NCI-H2081 (cell line): Measurements from ENCODE around the gene SLC23A2.
"Not testable (repeated sequence)": the region's sequence is repeated elsewhere in the genome, so short reads cannot be mapped to it uniquely, and the experiment has no call there.

ENCODE experiments used
- DNase-seq, 2 experiments: peaks; one replicate each; lab custom pipeline; 2025; lab: John Stamatoyannopoulos, UW

The SLC23A2 gene

DNA sequence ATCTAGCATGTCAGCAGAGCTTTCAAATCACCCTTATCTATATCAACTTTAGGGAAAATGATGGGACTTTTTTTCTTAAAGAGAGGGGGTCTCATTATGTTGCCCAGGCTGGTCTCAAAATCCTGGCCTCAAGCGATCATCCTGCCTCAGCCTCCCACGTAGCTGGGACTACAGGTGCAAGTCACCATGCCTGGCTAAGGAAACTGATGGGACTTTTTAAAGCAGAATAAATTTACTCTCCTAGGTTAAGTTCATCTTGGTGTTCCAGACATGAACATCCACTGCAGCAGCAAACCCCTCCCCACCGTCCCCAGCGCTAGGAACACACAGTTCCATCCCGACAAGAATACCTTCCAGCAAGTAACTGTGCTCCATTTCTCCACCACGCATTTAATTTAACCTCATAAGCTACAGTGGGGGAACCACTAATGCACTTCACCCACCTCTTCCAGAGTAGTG, 64.9 kb downstream of the SLC23A2 start:
- no peak for DNase-seq

DNA sequence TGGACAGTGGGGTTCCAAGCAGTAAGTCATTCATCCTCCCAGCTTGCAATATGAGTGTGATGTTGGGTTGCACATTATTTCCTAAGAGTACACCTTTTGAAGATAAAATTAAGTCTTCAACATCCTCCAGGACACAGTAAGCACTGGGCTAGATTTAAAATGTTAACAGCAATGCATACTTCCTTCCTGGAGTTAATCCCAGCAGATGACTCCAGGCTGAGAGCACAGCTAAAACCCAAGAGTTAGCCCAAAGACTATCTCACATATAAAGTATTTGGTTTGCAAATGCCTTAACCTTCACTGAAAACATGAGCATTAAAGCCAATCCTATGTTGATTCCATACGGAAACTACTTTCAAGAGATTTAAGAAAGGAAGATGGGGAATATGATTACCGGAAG, 69.2 kb downstream of the SLC23A2 start:
- no peak for DNase-seq

DNA sequence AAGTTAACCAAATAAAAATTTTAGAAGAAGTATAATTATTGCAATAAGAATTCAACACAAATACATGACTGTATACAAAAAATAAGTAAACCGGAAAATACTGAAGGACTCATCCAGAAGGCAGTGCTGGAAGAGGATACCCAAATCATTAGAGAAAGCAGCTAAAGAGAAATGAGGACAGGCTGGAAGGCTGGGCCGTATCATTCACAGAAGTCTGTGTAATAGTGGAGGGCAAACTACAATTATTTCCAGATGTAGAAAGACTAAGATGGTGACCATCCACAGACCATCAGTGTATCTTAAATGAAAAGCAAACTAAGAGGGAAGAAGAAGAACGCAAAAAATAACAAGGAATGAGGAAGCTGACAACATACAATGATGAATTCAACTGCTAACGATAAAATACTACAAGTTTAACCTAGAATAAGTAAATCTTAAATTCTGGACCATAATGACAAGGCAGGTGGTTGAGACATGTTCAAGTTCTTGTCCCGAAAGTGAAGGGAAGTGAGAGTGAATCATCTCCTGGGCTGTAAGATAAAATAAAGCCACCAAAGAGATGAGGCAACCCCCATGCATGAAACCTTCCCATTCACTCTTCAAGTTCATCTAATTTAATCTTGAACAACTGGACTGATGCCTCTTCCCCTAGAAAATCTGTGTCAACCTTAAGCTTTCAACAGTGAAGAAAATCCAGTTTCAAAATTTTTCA, 71.5 kb downstream of the SLC23A2 start:
- no peak for DNase-seq

DNA sequence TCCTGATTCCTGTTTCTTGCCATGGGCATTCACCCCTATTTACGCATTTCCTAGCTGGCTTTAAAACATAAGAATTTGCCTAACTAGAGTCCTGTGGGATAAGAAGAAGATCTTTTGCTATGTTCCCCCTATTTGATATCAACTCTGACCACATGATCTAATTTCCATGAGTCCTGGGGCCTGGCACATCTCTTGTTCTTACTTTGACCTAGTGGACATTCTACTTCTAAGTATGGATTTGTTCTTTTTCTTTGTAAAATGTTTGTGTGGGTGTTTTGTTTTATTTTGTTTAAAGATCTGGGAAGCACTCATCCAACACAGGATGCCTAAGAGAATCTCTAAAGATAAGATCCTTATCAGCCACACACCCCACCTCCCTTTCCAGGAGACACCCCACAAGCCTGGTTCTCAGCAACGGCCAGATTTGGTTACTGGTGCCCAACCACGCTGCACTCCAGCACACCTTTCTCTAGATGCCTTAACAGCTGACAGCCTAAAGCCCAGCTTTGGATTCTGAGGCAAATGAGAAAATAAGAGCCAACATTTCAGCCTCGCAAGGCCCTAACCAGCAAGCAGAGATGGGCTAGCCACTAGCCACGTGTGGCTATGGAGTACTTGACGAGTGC, 74.7 kb downstream of the SLC23A2 start:
- no peak for DNase-seq

DNA sequence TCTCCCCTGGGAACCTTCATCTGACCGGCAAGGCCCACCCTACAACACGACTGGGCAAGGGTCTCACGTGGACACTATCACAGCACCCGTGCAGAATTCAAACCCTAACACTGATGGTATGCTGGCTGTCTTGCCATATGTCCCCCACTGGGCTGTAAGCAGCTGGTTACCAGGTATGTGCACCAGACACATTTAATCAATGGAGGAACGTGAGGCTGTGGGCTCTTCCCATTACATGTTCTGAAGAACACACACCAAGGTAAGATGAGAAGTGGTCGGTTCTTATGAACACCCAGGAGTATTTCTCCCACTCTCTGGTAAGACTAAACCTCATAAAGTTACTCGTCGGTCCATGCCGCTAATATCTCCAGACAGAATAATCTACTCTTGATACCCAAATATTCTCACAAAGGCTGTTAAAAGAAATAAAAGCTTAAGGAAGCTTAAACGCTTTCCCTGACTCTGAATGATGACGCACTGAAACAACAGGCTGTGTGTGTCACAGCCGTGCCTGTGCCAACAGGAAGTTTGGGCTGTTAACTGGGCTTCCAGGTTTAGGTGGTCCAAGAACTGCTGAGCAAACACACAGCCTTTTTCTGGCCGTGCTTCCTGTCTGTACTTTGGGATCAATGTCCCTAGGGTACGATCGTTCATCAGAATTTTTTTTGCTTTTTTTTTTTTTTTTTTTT, 75.3 kb downstream of the SLC23A2 start:
- DNase-seq = peak in 1 of 2 experiments; percentile 62

DNA sequence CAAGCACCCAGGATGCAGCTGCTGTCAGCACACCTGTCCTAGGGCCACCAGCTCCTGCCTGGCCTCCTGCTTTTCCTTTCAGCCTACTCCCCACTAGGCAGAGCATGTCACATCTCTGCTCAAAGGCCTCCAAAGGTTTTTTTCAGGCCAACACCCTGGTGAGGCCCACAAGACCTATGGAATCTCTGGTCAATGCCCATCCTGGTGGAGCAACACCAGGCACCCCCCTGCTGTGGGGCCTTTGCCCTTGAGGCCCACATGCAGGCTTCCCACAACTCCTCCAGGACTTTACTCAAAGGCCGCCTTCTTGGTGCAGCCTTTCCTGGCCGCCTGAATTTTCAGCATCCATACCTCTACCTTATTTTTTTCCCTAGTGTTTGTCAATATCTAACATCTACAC, 76.9 kb downstream of the SLC23A2 start:
- no peak for DNase-seq

DNA sequence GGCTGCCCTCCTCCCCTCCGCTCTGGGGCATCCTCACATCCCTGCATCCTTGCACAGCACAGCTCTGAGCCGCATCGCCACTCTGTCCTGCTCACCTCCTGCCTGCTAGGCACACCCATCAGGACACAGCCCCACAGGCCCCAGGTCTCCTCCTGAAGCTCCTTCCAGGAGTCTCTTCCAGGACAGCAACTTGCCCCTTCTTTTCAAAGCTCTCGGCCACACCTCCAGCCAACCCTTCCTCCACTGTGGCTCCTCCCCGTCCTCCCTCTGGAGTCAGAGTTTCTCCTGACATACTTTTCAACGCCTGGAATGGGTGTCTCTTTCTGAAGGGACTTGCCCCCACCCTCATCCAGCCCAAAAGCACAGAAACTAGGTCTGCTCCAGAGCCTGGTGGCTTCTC, 77.3 kb downstream of the SLC23A2 start:
- no peak for DNase-seq

DNA sequence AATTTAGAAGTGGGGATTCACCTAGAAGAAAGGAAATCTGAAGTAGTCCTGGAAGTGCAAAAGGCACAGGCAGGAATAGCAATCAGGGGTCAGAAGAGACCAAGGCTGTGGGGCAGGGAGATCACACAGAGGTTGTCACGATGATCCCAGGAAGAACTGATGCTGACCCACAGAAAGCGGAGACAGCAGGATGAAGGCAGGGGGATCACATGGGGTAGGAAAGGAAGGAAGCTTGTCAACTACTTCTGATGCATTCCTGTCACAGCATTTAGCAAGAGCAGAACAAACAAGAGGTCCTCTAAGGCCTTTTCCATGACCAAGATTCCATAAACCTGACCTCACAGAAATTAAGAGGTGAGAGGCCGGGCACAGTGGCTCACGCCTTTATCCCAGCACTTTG, 79.1 kb downstream of the SLC23A2 start:
- no peak for DNase-seq

DNA sequence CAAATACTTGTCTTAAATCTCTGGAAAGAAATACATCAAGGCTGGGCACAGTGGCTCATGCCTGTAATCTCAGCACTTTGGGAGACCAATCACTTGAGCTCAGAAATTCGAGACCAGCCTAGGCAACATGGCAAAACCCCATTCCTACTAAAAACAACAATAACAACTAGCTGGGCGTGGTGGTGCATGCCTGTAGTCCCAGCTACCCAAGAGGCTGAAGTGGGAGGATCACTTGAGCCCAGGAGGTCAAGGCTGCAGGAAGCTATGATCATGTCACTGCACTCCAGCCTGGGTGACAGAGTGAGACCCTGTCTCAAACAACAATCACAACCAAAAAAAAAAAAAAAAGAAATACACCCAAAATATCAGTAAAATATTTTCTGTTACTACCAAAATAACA, 80.0 kb downstream of the SLC23A2 start:
- not testable (repeated sequence) for DNase-seq

DNA sequence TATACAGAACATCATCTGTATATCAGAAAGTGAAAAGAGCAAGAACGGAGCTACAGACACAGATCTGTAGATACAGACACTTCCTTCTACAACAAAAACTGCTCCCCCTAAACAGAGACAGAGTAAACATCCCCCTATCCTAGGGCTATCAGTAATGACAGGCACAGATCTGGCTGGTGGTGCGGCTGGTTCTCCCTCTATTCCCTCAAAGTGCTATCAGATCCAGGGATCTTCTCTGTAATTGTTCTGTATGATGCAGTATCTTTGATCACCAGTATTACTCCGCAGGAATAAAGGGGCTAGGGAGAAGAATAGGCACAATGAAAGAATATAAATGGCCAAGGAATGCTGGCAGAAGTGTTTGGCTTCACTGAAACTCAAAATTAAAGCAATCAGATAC, 80.7 kb downstream of the SLC23A2 start:
- no peak for DNase-seq

DNA sequence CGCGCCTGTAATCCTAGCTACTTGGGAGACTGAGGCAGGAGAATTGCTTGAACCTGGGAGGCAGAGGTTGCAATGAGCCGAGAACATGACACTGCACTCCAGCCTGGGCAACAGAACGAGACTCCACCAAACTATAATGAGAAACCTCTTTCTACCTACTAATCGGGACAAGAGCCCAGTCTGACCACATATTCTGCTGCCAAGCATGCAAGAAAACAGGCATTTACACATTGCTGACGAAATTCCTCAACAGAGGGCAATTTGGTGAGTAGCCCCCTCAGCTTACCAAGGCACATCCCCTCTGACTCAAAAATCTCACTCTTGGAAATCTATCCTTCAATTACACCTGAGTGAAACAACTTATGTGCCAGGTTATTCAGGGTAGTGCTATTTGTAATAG, 81.2 kb downstream of the SLC23A2 start:
- no peak for DNase-seq

DNA sequence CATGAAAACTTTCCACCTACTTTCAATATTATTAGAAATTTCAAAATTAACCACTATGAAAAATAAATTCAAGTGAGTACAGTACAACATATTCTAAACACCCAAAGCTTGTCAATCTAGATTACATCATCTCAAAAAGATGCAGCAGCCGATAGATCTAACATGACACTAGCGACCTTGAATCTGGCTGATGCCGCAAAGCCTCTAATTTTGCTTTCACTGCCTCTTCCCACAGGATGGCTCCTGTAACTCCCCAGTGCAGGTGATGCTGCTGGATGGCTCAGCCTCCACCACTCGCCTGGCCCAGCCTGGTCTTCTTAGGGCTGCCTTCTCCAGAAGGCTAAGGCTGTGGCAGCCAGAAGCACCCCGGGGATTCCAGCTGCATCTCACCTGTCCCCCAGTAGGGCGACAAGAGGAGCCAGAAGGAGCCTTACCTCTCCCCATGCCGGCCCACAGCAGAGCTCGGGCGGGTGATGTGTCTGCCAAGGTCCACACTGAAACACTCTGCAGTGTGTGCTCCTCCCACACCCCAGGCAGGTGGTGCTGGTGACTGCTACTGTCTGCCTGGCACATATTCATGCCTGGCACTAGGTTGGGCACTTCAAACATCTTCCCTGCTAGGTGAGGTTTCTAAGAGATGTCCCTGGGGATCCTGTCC, 82.1 kb downstream of the SLC23A2 start:
- DNase-seq = peak; percentile 6 to 32

DNA sequence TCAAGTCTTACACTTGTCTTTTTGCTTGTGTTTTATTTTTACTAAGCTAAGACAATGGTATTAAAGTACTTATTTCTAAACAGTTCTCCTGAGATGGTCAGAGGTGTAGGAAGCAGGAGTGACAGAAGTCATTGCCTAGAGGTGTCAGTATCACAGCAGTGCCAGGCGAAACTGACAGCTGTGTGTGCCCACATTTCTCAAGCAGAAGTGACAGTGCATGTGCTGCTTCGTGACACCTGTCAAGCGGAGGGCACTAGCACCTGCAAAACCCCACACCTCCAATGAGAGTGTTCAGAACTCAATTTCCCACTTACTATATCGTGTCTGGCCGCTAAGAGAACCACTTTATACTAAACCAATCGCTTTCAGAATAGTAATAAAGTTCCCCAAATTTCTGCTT, 82.8 kb downstream of the SLC23A2 start:
- DNase-seq = no peak

DNA sequence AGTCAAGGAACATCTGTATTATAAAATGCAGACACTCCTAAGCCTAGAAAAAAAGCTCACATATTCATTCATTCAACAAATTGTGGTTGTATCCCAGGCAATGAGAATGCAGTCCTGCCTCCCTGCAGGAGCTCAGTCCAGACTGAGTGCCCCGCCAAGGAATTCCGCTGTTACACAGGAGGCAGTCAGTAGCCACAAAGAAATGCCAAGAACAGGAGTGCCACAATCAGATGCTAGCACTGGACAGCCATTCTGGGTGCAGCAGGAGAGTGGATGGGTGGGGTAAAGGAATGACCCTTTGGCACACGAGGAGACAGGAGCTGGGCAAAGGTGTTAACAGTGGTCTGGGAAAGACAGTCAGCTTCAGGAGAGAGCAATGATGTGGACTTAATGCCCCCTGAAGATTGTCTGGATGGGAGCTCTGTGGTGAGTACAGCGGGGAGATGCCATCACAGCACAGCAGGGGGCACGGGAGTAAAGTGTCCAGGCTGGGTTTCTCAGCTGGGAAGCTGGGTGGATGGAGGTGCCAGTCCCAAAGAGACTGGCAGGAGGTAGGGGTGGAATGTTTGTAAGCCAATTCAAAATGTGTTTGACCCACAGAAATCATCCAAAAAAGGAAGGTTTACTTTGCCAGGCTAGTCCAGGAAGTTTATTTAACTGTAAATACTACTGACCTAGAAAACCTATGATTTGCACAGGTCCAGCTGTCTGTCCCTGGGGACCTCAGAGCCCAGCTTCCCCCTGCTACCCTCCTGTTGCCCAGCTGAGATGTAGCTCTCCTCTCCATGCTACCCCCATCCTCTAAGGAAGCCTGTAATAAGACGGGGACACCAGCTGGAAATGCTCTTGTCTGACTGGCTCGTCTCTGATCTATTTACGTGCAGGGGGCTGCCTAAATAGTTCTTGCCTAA, 84.1 kb downstream of the SLC23A2 start:
- no peak for DNase-seq

DNA sequence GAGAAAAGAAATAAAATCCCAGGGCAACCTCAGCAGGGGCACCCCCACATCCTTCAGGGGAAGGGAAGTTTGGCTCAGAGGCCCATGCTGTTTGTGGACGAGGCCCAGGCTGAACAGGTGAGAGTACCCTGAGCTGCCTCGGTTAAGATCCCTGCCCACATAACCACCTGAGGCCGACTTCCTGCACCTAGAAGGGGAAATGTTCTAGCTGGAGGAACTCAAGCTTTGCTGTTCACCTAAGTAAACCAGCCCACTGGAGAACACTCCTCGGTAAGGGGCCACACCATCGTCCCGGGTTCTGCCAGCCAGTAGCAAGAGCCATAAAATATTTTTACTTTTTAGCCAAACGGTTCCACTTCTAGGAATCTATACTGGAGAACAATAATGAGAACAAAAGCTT, 88.2 kb downstream of the SLC23A2 start:
- no peak for DNase-seq

DNA sequence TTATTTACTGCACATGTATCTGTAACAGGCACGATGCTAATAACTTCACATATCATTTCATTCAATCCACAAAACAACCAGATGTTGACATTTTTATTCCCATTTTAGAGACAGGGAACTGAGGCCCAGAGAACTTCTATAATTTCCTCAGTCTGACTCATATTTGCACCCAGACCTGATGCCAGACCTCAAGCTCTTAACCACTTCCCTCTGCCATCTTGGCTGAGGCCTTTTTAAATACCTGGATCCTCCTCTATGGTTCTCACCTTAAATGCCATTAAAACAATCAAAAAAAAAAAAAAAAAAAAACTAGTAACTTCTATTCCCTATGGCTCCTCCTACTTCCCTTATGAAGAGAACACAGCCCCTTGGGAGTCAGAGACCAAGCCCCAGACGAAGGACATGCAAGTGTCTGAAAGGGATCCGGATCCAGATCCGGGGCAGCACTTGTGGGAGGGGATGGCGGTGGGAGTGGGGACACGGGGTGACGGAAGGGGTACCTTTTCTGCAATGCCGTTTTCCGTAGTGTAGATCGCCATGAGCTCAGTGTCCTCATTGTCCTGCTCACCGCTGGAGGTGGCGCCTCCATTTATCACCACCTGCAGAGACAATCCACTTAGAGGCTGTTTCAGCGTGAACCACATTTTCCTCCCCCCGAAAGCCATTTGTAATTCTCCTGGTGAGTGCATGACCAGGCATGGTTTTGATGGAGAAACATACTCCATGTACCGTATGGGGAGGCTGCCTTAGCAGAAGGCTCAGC, 88.7 kb downstream of the SLC23A2 start:
- DNase-seq = no peak

DNA sequence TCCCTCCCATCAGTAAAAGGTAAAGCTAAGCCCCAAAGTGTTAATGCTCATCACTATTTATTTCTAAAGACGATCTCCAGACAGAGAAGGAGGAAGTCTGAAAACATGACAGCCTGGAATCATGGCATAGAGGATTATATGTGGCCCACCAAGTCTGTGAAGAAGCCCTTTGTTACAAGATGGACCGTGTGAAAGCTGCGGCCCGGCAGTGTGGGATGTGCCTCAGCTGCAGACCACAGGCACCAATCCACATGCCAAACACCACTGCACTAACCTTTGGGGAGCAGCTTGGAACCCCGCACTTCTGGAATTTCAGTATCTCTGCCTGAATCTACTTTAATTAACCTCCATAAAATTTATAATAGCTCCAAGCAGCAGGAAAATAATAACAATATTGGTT, 90.4 kb downstream of the SLC23A2 start:
- no peak for DNase-seq

DNA sequence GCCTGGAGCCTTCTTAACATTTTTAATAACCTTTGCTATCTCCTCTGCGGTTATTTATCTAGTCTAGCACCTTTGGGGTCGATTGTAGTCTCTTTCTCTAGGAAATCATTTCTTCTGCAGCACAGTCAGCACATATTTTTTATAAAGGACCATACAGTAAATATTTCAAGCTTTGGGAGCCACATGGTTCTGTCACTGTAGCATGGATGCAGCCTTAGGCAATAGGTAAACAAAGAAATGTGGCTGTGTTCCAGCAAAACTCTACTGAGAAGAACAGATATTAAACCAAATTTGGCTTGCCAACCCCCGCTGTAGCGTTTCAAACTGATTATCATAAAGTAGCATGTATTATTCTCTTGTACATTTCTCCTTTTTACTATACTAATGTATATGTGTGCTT, 95.7 kb downstream of the SLC23A2 start:
- peak; percentile 3 to 30 for DNase-seq

DNA sequence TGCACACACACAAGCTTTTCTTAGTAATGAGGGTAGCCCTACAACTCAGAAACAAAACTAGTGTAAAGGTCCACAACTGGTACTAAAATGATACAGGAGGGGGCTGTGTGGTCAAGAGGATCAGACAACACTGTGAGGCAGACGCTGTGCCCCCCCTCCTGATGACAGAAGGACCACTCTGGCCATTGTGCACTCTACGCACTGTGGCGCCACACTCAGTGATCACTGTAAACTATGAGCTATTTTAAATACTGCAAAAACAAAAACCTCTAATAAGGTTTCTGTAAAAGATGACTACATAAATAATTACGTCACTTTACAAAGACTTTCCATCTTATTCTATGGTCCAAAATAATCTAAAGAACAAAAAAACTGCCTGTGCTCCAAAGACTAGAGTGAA, 96.1 kb downstream of the SLC23A2 start:
- no peak for DNase-seq

DNA sequence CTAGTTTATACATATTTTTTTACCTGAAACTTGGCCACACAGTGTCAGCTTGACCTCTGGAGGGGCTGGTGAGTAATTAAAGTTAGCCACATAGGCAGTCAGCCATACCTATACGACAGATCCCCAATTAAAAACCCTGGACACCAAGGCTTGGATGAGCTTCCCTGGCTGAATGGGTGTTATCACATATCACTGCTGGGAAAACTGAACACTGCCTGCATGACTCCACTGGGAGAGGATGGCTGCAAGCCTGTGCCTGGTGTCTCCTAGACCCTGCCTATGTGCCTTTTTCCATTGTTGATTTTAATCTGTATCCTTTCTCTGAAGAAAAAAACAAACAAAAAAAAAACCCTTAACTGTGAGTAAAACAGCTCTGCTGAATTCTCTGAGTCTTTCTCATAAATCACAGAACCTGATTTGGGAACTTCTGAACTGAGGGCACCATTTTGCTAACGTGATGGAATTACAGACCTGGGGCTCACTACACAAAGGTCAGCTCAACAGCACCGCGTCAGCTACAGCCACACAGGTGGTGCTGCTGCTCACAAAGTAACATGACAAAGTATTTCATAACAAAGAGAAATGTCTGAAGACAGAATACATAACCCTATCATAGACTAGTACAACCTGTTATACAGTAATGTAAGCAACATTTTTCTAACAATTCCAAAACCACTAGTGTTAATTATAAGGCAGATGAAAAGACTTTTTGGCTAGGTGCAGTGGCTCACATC, 97.0 kb downstream of the SLC23A2 start:
- no peak for DNase-seq
